Mesodermal cell (in vitro differentiated cells): Measurements from ENCODE around the gene PRDX3.
"Not testable (repeated sequence)": the region's sequence is repeated elsewhere in the genome, so short reads cannot be mapped to it uniquely, and the experiment has no call there.

Experiments
- H3K27ac ChIP-seq: 2 replicates; pipeline ENCODE4 v1.7.0; 2013; ENCODE audit warnings: mild to moderate bottlenecking, low read depth, low read length, moderate library complexity; ENCODE audit not compliant: severe bottlenecking
- H3K36me3 ChIP-seq: 2 replicates; pipeline ENCODE4 v1.7.1; 2013; ENCODE audit warnings: mild to moderate bottlenecking, low read length, moderate library complexity; ENCODE audit not compliant: control insufficient read depth, insufficient read depth
- H3K4me1 ChIP-seq: one replicate; pipeline ENCODE4 v1.7.1; 2013; ENCODE audit warnings: mild to moderate bottlenecking, low read length; ENCODE audit not compliant: insufficient read depth, control insufficient read depth, poor library complexity, severe bottlenecking
- H3K4me3 ChIP-seq: 2 replicates; pipeline ENCODE4 v1.7.0; 2013; ENCODE audit warnings: low read length, control low read depth, mild to moderate bottlenecking; ENCODE audit not compliant: insufficient read depth, poor library complexity, severe bottlenecking; ENCODE audit errors: extremely low read depth
- H3K9me3 ChIP-seq: 2 replicates; pipeline ENCODE4 v1.7.1; 2013; ENCODE audit warnings: mild to moderate bottlenecking, low read length, moderate library complexity; ENCODE audit not compliant: control insufficient read depth
- WGBS, 2 experiments: methylation state at CpG; one replicate each; pipeline ENCODE4 v1.1.5; 2013; ENCODE audit warnings: missing lambda C conversion rate in 2 of 2; ENCODE audit not compliant: insufficient coverage in 2 of 2; 5-methylcytosine and 5-hydroxymethylcytosine counted together

PRDX3 gene

DNA sequence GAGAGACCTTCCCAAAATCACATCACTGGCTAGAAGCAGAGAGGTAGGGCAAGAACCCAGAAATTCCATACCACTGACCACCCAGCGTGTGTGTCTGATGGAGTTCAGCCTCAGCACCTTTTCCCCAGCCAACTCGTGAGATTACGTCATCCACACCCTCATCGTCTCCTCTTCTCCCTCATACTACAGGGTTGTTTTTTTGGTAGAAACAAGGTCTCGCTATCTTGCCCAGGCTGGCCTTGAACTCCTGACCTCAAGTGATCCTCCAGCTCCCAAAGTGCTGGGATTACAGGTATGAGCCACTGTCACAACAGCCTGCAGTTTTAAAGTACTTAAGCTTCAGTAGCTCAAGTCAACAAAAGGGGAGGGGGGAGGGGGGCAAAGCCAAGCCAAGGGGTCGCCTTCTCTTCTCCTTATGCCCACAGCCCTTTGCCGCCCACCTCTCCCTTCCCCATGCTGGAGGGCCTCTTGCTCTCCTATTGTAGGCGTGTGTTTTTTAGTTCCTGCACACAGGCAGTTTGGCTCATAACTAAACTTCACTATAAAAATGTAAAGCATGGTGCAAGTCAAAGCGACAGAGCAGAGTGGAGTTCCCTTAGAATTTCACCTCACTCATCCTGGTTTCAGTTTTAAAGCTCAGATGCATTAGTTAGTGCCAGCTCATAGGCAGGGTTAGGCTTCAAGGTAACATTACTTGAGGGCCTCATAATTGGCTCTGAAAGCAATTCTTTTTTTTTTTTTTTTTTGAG lies 5.2 kb upstream of the PRDX3 start:
- WGBS, 2 experiments = 91 to 95% methylated on average over 4 to 6 of the region's 9 CpGs
- H3K4me3 ChIP-seq = no peak overlapping the region
- H3K36me3 ChIP-seq = no peaks in the 10 kb centered on the region
- no peak overlapping the region for H3K27ac ChIP-seq
- H3K4me1 ChIP-seq = peaks cover 7% of the 10 kb centered on the region
- no peaks in the 10 kb centered on the region for H3K9me3 ChIP-seq

GRCh38 chr10:119180850-119181400 lies 2.3 kb upstream of the PRDX3 start:
- 100% methylated on average over 1 to 3 of the region's 7 CpGs for WGBS, 2 experiments
- H3K27ac ChIP-seq, H3K4me3 ChIP-seq, H3K9me3 ChIP-seq, H3K4me1 ChIP-seq: not testable (repeated sequence)
- H3K36me3 ChIP-seq = peaks cover 14% of the 10 kb centered on the region

- H3K9me3 ChIP-seq = no peaks in the 10 kb centered on the region
- whole genome bisulfite sequencing, 2 experiments = 12 to 16% methylated on average over 16 to 21 of the region's 21 CpGs
- H3K4me1 ChIP-seq = peaks cover 20% of the 10 kb centered on the region
- H3K4me3 ChIP-seq = peak overlapping the region; percentile 85
- peak overlapping the region; percentile 85 for H3K27ac ChIP-seq
- peaks cover 41% of the 10 kb centered on the region for H3K36me3 ChIP-seq
Observed at GRCh38 chr10:119177708-119178371, 772 bp downstream of the PRDX3 start.

GRCh38 chr10:119176166-119176565 lies 2.4 kb downstream of the PRDX3 start:
- WGBS, 2 experiments = 91 to 100% methylated on average over 2 to 5 of the region's 6 CpGs
- peaks cover 56% of the 10 kb centered on the region for H3K36me3 ChIP-seq
- H3K4me1 ChIP-seq = peaks cover 23% of the 10 kb centered on the region
- no peaks in the 10 kb centered on the region for H3K9me3 ChIP-seq
- H3K4me3 ChIP-seq = no peak overlapping the region
- H3K27ac ChIP-seq = no peak overlapping the region

- 63 to 100% methylated on average over 1 of the region's 2 CpGs for WGBS, 2 experiments
- H3K4me1 ChIP-seq = peaks cover 23% of the 10 kb centered on the region
- peaks cover 74% of the 10 kb centered on the region for H3K36me3 ChIP-seq
- no peaks in the 10 kb centered on the region for H3K9me3 ChIP-seq
- no peak overlapping the region for H3K4me3 ChIP-seq
- H3K27ac ChIP-seq = no peak overlapping the region
Observed at GRCh38 chr10:119174109-119174508, 4.5 kb downstream of the PRDX3 start.

GRCh38 chr10:119167041-119167440 lies 11.6 kb downstream of the PRDX3 start:
- Histone ChIP-seq H3K36me3 (peaks cover 43% of the 10 kb centered on the region), H3K27ac (peak overlapping the region; percentile 31), H3K4me1 (peaks cover 24% of the 10 kb centered on the region), H3K4me3 (no peak overlapping the region), H3K9me3 (no peaks in the 10 kb centered on the region)
- WGBS, 2 experiments = 76 to 83% methylated on average over 6 to 7 of the region's 8 CpGs

DNA sequence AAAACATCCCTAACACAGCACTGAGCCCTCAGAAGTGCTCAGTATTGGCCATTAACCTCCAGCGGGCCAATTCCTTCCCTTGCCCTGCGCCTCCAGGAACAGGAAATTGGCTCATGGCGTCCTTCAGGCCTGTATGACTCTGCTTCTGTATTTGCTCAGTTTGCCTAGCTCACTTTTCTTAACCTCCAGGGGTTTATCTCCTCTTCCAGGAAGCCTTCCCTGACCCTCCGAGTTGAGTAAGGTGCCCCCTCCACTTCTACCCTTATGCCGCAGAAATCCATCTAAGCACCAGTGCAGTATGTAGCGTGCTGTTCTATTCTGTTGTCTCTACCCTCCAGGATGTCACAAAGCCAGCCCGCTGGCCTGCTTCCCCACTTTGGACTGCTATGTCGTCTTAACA lies 12.0 kb downstream of the PRDX3 start:
- Histone ChIP-seq H3K4me3 (no peak overlapping the region), H3K27ac (peak overlapping the region; percentile 31), H3K9me3 (no peaks in the 10 kb centered on the region), H3K4me1 (peaks cover 26% of the 10 kb centered on the region), H3K36me3 (peaks cover 38% of the 10 kb centered on the region)
- WGBS, 2 experiments = 75% methylated on average over 8 of the region's 8 CpGs

- H3K27ac ChIP-seq = peak overlapping the region; percentile 23
- peak overlapping the region; percentile 51 for H3K4me3 ChIP-seq
- peaks cover 34% of the 10 kb centered on the region for H3K36me3 ChIP-seq
- 81 to 87% methylated on average over 6 to 7 of the region's 7 CpGs for WGBS, 2 experiments
- H3K9me3 ChIP-seq = no peaks in the 10 kb centered on the region
- peaks cover 26% of the 10 kb centered on the region for H3K4me1 ChIP-seq
Observed at GRCh38 chr10:119166118-119166500, 12.5 kb downstream of the PRDX3 start.

DNA sequence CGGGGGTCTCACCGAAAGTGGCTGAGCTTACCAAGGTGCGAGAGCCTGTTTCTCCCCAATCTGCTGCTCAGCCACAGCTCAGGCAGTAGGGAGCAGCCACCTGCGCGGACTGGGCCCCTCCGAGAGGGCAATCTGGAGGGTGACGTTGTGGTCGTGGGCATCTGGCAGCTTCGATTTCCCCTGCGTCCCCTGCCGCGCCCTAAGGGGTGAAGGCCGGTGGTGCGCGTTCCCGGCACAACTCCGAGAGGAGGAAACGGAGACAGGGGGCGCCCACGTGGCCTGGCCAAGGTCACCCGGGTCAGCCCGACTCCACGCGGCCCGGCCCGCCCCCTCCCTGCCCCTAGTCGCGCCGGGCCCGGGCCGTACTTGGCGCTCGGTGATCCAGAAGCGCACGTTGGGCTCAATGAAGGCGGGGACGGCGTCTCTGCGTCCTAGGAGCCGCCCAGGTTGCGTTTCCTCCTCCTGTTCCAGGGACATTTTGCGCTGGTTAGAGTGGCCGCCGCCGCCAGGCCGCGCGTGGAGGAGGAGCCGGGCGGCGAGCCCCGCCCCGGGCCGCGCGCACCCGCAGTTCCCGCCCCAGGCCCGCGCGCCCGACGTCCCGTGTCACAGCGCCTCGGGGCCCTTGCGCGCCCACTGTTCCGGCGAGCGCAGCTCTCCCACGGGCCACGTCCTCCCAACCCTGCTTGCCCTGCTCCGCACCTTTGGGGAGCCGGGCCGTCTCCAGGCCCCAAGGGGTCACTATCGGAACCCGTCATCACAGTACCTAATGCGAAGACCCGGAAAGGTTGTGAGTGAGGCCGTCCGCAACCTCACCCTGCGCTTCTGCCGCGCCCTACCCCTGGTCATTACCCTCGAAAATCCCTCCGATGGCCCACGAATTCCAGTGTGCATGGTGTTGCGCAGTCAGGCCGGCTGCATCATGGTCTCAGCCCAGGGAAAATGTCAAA lies 13.2 kb downstream of the PRDX3 start, which contains the start of gene SFXN4:
TSS of gene SFXN4 (minus strand) at position 544 of the 947 bp plus-strand sequence. CDS start at position 477, 67 bp downstream.
- Histone ChIP-seq H3K27ac (peak within 1 kb of the TSS; percentile 31), H3K4me3 (peak within 1 kb of the TSS; percentile 51), H3K36me3 (peaks cover 29% of the 10 kb centered on the region), H3K4me1 (peaks cover 26% of the 10 kb centered on the region), H3K9me3 (no peaks in the 10 kb centered on the region)
- 6 to 7% methylated on average over 79 to 85 of the region's 90 CpGs for WGBS, 2 experiments

GRCh38 chr10:119162452-119163092 lies 16.0 kb downstream of the PRDX3 start:
- WGBS, 2 experiments = 93 to 98% methylated on average over 3 to 4 of the region's 5 CpGs
- no peaks in the 10 kb centered on the region for H3K9me3 ChIP-seq
- no peak overlapping the region for H3K4me3 ChIP-seq
- H3K27ac ChIP-seq = no peak overlapping the region
- peaks cover 26% of the 10 kb centered on the region for H3K4me1 ChIP-seq
- peaks cover 3% of the 10 kb centered on the region for H3K36me3 ChIP-seq
